Measurements from ENCODE around the gene LRRC37B. TPM values are rescaled to one million over a fixed set of nuclear protein-coding genes. Genes with fewer than 3 reads are reported as not detected.
"Not testable (repeated sequence)": the region's sequence is repeated elsewhere in the genome, so short reads cannot be mapped to it uniquely, and the experiment has no call there.

The LRRC37B gene
- total and polyA plus RNA-seq, 2 donors (not counting 1 experiment from before 2014, with no cell fraction given), result 9.9 to 25.6 TPM

DNA sequence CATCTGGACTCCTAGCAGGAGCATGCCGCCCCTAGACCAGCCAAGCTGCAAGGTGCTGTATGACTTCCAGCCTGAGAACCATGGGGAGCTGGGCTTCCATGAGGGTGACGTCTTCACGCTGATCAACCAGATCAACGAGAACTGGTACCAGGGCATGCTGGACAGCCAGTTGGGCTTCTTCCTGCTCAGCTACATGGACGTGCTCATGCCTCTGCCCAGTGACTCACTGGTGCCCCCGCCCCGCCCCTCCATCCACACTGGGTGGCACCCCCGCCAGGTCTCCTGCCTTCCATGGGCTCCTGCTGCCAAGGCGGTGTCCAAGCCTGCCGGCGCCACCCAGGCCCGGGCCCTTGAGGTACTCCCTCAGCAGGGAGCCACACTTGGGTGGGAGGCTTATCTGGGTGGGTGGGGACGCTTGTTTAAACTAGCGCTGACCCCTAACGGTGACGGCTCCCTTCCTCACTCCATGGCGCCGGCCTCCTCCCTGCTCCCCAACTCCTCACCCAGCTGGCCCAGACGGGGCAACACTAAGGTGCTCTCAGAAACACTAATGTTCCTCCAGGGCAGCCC, 34.2 kb downstream of the LRRC37B start:
- not testable (repeated sequence) for H3K4me2 ChIP-seq (ENCODE audit: extremely low read depth, insufficient read depth, low read length); DNase-seq (ENCODE audit: low read depth in 2 of 2); H3K9ac ChIP-seq (ENCODE audit: insufficient read depth, low read length); H3K79me2 ChIP-seq (ENCODE audit: control insufficient read depth, insufficient read depth, low read length); H3K27me3 ChIP-seq (ENCODE audit: control insufficient read depth, insufficient read depth, low read length); H3K4me1 ChIP-seq (ENCODE audit: control insufficient read depth, extremely low read depth, insufficient read depth, low read length); H3K27ac ChIP-seq (ENCODE audit: insufficient read depth, low read length); H2AFZ ChIP-seq (ENCODE audit: low read length); H3K9me3 ChIP-seq (ENCODE audit: control insufficient read depth, insufficient read depth, low read depth, low read length); H4K20me1 ChIP-seq (ENCODE audit: control insufficient read depth, extremely low read depth, insufficient read depth, low read length); H3K4me3 ChIP-seq (replicated peaks in 1 of 4; ENCODE audit: control extremely low read depth in 1 of 4, insufficient read depth in 1 of 4, low read depth in 3 of 4, low read length in 4 of 4); H3K36me3 ChIP-seq (ENCODE audit: control insufficient read depth, insufficient read depth, low read length)

DNA sequence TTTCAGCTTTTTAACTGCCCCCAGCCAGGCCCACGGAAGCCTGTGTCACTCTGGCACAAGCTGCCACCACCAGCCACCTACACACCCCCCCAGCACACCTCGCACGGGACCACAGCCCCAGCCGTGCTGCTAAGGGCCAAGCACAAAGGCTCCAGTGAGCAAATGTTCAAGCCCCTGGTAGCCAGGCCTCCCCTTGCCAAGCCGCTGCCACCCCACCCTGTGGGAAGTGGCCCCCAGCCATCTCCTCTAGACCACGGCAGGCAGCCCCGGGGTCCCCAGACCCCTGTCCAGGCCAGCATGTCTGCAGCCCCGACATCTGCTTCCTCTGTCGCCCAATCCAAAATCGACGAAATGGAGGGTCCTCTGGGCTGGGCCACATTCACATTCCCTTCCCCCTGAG, 35.1 kb downstream of the LRRC37B start:
- H3K79me2 ChIP-seq (ENCODE audit: control insufficient read depth, insufficient read depth, low read length); DNase-seq (ENCODE audit: low read depth in 2 of 2): not testable (repeated sequence)

DNA sequence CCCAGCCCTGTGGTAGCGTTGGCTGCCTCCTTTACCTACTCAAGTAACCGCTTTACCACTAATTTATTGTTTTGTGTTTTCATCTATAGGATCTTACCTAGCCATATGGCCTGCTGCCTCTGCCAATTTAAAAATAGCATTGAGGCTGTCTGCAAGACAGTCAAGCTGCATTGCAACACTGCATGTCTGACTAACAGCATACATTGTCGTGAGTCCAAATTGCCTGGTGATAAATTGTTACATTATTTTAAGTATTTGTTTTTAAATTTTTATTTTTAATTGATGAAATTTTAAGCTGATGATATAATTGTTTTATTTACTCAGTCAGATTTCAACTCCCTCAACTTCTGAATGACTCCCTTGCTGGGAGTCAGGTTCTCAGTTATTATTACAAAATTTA, 38.4 kb downstream of the LRRC37B start:
- not testable (repeated sequence) for H3K4me3 ChIP-seq (replicated peaks in 1 of 4; ENCODE audit: control extremely low read depth in 1 of 4, insufficient read depth in 1 of 4, low read depth in 3 of 4, low read length in 4 of 4); H2AFZ ChIP-seq (ENCODE audit: low read length); H3K4me2 ChIP-seq (ENCODE audit: extremely low read depth, insufficient read depth, low read length); H3K27me3 ChIP-seq (ENCODE audit: control insufficient read depth, insufficient read depth, low read length); H3K27ac ChIP-seq (ENCODE audit: insufficient read depth, low read length); H3K36me3 ChIP-seq (ENCODE audit: control insufficient read depth, insufficient read depth, low read length); H3K79me2 ChIP-seq (ENCODE audit: control insufficient read depth, insufficient read depth, low read length); H3K9ac ChIP-seq (ENCODE audit: insufficient read depth, low read length); H4K20me1 ChIP-seq (ENCODE audit: control insufficient read depth, extremely low read depth, insufficient read depth, low read length); H3K9me3 ChIP-seq (ENCODE audit: control insufficient read depth, insufficient read depth, low read depth, low read length); H3K4me1 ChIP-seq (ENCODE audit: control insufficient read depth, extremely low read depth, insufficient read depth, low read length)
- DNase-seq (ENCODE audit: low read depth in 2 of 2), result peak in 1 of 2 donors; percentile 28

More for the DNA sequence above, 35.1 kb downstream of the LRRC37B start:
- H3K9me3 ChIP-seq (ENCODE audit: control insufficient read depth, insufficient read depth, low read depth, low read length); H4K20me1 ChIP-seq (ENCODE audit: control insufficient read depth, extremely low read depth, insufficient read depth, low read length); H3K4me1 ChIP-seq (ENCODE audit: control insufficient read depth, extremely low read depth, insufficient read depth, low read length); H3K36me3 ChIP-seq (ENCODE audit: control insufficient read depth, insufficient read depth, low read length); H3K9ac ChIP-seq (ENCODE audit: insufficient read depth, low read length); H3K4me2 ChIP-seq (ENCODE audit: extremely low read depth, insufficient read depth, low read length); H3K27me3 ChIP-seq (ENCODE audit: control insufficient read depth, insufficient read depth, low read length); H2AFZ ChIP-seq (ENCODE audit: low read length); H3K4me3 ChIP-seq (replicated peaks in 1 of 4; ENCODE audit: control extremely low read depth in 1 of 4, insufficient read depth in 1 of 4, low read depth in 3 of 4, low read length in 4 of 4); H3K27ac ChIP-seq (ENCODE audit: insufficient read depth, low read length): not testable (repeated sequence)

DNA sequence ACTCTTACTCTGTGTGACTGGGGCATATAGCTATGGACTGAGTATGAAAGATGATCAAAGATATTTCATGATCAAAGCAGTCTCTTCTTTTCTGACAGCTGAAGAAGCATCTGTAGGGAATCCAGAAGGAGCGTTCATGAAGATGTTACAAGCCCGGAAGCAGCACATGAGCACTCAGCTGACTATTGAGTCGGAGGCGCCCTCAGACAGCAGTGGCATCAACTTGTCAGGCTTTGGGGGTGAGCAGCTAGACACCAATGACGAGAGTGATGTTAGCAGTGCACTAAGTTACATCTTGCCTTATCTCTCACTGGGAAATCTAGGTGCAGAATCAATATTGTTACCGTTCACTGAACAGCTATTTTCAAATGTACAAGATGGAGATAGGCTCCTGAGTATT, 40.5 kb downstream of the LRRC37B start:
- not testable (repeated sequence) for H3K9me3 ChIP-seq (ENCODE audit: control insufficient read depth, insufficient read depth, low read depth, low read length); H3K79me2 ChIP-seq (ENCODE audit: control insufficient read depth, insufficient read depth, low read length); H3K9ac ChIP-seq (ENCODE audit: insufficient read depth, low read length); DNase-seq (ENCODE audit: low read depth in 2 of 2); H3K4me3 ChIP-seq (replicated peaks in 1 of 4; ENCODE audit: control extremely low read depth in 1 of 4, insufficient read depth in 1 of 4, low read depth in 3 of 4, low read length in 4 of 4); H4K20me1 ChIP-seq (ENCODE audit: control insufficient read depth, extremely low read depth, insufficient read depth, low read length); H3K27me3 ChIP-seq (ENCODE audit: control insufficient read depth, insufficient read depth, low read length); H3K36me3 ChIP-seq (ENCODE audit: control insufficient read depth, insufficient read depth, low read length); H3K27ac ChIP-seq (ENCODE audit: insufficient read depth, low read length); H3K4me2 ChIP-seq (ENCODE audit: extremely low read depth, insufficient read depth, low read length); H2AFZ ChIP-seq (ENCODE audit: low read length); H3K4me1 ChIP-seq (ENCODE audit: control insufficient read depth, extremely low read depth, insufficient read depth, low read length)

DNA sequence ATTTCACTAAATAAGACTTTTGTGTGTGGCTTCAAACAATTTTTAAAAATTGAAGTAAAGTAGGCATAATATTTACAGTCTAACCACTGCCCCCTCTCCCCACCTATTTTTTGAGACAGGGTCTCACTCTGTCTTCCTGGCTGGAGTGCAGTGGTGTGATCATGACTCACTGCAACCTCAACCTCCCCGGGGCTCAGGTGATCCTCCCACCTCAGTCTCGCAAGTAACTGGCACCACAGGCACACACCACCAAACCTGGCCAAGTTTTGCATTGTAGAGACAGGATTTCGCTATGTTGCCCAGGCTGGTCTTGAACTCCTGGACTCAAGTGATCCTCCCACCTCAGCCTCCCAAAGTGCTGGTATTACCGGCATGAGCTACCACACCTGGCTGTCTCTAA, 47.8 kb downstream of the LRRC37B start:
- H3K9ac ChIP-seq (ENCODE audit: insufficient read depth, low read length); H3K4me1 ChIP-seq (ENCODE audit: control insufficient read depth, extremely low read depth, insufficient read depth, low read length); H3K4me3 ChIP-seq (replicated peaks in 1 of 4; ENCODE audit: control extremely low read depth in 1 of 4, insufficient read depth in 1 of 4, low read depth in 3 of 4, low read length in 4 of 4); DNase-seq (ENCODE audit: low read depth in 2 of 2); H3K36me3 ChIP-seq (ENCODE audit: control insufficient read depth, insufficient read depth, low read length); H3K9me3 ChIP-seq (ENCODE audit: control insufficient read depth, insufficient read depth, low read depth, low read length); H4K20me1 ChIP-seq (ENCODE audit: control insufficient read depth, extremely low read depth, insufficient read depth, low read length); H3K4me2 ChIP-seq (ENCODE audit: extremely low read depth, insufficient read depth, low read length); H2AFZ ChIP-seq (ENCODE audit: low read length); H3K27ac ChIP-seq (ENCODE audit: insufficient read depth, low read length); H3K79me2 ChIP-seq (ENCODE audit: control insufficient read depth, insufficient read depth, low read length); H3K27me3 ChIP-seq (ENCODE audit: control insufficient read depth, insufficient read depth, low read length): not testable (repeated sequence)

DNA sequence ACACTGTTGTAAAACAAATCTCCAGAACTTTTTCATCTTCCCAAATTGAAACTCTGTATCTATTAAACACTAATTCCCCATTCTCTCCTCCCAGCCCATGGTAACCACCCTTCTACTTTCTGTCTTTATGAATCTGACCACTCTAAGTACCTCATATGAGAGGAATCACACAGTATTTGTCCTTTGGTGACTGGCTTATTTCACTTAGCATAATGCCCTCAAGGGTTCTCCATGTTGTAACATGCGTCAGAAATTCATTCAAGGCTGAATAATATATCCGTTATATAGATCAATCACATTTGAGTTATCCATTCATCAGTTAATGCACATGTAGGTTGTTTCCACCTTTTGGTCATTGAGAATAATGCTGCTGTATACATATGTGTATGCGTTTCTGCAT, 48.2 kb downstream of the LRRC37B start:
- H3K79me2 ChIP-seq (ENCODE audit: control insufficient read depth, insufficient read depth, low read length); H3K4me3 ChIP-seq (replicated peaks in 1 of 4; ENCODE audit: control extremely low read depth in 1 of 4, insufficient read depth in 1 of 4, low read depth in 3 of 4, low read length in 4 of 4); H3K27me3 ChIP-seq (ENCODE audit: control insufficient read depth, insufficient read depth, low read length); H3K27ac ChIP-seq (ENCODE audit: insufficient read depth, low read length); H3K4me2 ChIP-seq (ENCODE audit: extremely low read depth, insufficient read depth, low read length); H3K9ac ChIP-seq (ENCODE audit: insufficient read depth, low read length); H3K9me3 ChIP-seq (ENCODE audit: control insufficient read depth, insufficient read depth, low read depth, low read length); H3K36me3 ChIP-seq (ENCODE audit: control insufficient read depth, insufficient read depth, low read length); H2AFZ ChIP-seq (ENCODE audit: low read length); DNase-seq (ENCODE audit: low read depth in 2 of 2); H4K20me1 ChIP-seq (ENCODE audit: control insufficient read depth, extremely low read depth, insufficient read depth, low read length); H3K4me1 ChIP-seq (ENCODE audit: control insufficient read depth, extremely low read depth, insufficient read depth, low read length): not testable (repeated sequence)

DNA sequence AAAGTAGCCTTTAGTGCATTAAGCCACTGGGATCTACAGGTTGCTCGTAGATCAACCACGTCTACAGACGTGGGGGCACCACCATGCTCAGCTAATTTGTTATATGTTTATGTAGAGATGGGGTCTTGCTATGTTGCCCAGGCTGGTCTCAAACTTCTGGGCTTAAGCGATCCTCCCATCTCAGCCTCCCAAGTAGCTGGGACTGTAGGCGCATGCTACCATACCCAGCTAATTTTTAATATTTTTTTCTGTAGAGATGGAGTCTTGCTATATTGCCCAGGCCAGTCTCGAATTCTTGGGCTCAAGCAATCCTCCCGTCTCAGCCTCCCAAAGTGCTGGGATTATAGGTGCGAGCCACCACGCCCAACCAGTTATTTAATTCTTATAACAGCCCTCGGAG, 49.3 kb downstream of the LRRC37B start:
- DNase-seq (ENCODE audit: low read depth in 2 of 2); H3K4me1 ChIP-seq (ENCODE audit: control insufficient read depth, extremely low read depth, insufficient read depth, low read length); H3K27ac ChIP-seq (ENCODE audit: insufficient read depth, low read length); H3K4me3 ChIP-seq (replicated peaks in 1 of 4; ENCODE audit: control extremely low read depth in 1 of 4, insufficient read depth in 1 of 4, low read depth in 3 of 4, low read length in 4 of 4); H3K9ac ChIP-seq (ENCODE audit: insufficient read depth, low read length); H3K9me3 ChIP-seq (ENCODE audit: control insufficient read depth, insufficient read depth, low read depth, low read length); H3K79me2 ChIP-seq (ENCODE audit: control insufficient read depth, insufficient read depth, low read length); H4K20me1 ChIP-seq (ENCODE audit: control insufficient read depth, extremely low read depth, insufficient read depth, low read length); H3K27me3 ChIP-seq (ENCODE audit: control insufficient read depth, insufficient read depth, low read length); H3K36me3 ChIP-seq (ENCODE audit: control insufficient read depth, insufficient read depth, low read length); H2AFZ ChIP-seq (ENCODE audit: low read length); H3K4me2 ChIP-seq (ENCODE audit: extremely low read depth, insufficient read depth, low read length): not testable (repeated sequence)
